Peyer's patch (tissue), 4 donors: ENCODE data around the gene SUPT3H.

Source experiments
- POLR2A ChIP-seq, 2 donors: fragments of 450-650 bp; IDR thresholded peaks; one replicate each; pipeline ENCODE4 v1.5.1; 2017; ENCODE audit warnings: antibody characterized with exemption in 2 of 2, mild to moderate bottlenecking in 2 of 2, moderate library complexity in 2 of 2
- TF ChIP-seq, protein P1 (sequence below), 6 experiments: fragments of 450-650 bp in 4 of 6; fragments of 200-600 bp in 2 of 6; sonication (generic) in 1 of 6; IDR thresholded peaks; one replicate each; pipeline ENCODE4 v1.5.1; 2017 to 2019; ENCODE audit warnings: antibody characterized with exemption in 6 of 6, mild to moderate bottlenecking in 3 of 6, moderate library complexity in 1 of 6

GRCh38 chr6:45253453-45253852, 124.3 kb downstream of the SUPT3H start:
- TF ChIP-seq, protein P1, sequence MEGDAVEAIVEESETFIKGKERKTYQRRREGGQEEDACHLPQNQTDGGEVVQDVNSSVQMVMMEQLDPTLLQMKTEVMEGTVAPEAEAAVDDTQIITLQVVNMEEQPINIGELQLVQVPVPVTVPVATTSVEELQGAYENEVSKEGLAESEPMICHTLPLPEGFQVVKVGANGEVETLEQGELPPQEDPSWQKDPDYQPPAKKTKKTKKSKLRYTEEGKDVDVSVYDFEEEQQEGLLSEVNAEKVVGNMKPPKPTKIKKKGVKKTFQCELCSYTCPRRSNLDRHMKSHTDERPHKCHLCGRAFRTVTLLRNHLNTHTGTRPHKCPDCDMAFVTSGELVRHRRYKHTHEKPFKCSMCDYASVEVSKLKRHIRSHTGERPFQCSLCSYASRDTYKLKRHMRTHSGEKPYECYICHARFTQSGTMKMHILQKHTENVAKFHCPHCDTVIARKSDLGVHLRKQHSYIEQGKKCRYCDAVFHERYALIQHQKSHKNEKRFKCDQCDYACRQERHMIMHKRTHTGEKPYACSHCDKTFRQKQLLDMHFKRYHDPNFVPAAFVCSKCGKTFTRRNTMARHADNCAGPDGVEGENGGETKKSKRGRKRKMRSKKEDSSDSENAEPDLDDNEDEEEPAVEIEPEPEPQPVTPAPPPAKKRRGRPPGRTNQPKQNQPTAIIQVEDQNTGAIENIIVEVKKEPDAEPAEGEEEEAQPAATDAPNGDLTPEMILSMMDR (IDR thresholded peaks at IDR 0.05) = no peak
- TF ChIP-seq POLR2A (IDR thresholded peaks at IDR 0.05) = no peak
